ENCODE measurements around the gene SEMA3B. TPM values are rescaled to one million over a fixed set of nuclear protein-coding genes. Genes with fewer than 3 reads are reported as not detected.

The SEMA3B gene
- total RNA-seq, 2 experiments from 2014 or later = 1.9 to 2.0 TPM

DNA sequence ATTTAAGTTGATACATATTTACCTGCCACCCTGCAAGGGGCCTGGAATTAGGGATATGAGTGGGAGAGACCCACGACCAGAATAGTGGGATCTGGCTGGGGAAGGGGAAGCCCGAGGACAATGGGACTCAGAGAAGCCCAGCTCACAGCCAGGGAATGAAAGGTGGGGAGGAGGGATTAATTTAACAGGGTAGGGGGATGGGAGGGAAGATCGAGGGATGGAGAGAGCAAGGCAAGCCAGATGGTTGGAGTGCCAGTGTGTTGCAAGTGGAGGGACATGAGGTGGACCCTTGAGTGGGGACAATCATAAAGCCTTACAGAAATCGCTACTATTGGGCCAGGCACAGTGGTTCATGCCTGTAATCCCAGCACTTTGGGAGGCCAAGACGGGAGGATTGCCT is 37.4 kb upstream of the SEMA3B start:
- ATAC-seq (ENCODE audit: poor library complexity) = no peak
- intact Hi-C loops (cut with DNase I, micrococcal nuclease) = no loop called here
- peaks cover 40% of the 10 kb centered on the region for H3K4me1 ChIP-seq (ENCODE audit: insufficient read depth, low read length)

DNA sequence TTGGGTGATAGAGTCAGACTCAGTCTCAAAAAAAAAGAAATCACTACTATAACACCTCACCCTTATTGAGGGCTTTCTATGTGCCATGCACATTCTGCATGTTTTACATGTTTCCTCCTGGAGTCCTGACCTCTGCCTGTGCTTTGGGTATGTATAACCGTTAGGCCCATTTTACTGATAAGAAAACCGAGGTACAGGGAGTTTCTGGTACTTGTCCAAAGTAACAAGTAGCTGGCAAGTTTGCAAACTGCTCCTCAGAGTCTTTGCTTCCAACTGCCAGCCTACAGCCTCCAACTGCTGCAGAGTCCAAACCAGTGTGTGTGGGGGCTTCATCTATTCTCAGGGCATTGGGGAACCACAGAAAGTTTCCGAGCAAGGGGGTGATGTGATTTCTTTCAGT is 36.6 kb upstream of the SEMA3B start:
- H3K4me3 ChIP-seq (ENCODE audit: low read length) = no peak overlapping the region
- no peaks in the 10 kb centered on the region for H3K9me3 Mint-ChIP-seq
- H3K27me3 ChIP-seq (ENCODE audit: control insufficient read depth in 1 of 2, insufficient read depth in 2 of 2, low read length in 2 of 2) = no peaks in the 10 kb centered on the region
- no peak overlapping the region for H3K27ac ChIP-seq (ENCODE audit: low read depth in 1 of 2, low read length in 2 of 2)
- no peak overlapping the region for H3K4me3 Mint-ChIP-seq
- peaks cover 35% of the 10 kb centered on the region for H3K4me1 Mint-ChIP-seq (ENCODE audit: low read depth)
- ChIA-PET CTCF (interaction anchor here (2.0 kb wide), 1 partner anchor 14 kb away, joined by 6 read pairs; no protein-coding TSS in a partner anchor), POLR2A (no interaction called here)
- intact Hi-C loops (cut with DNase I, micrococcal nuclease) = no loop called here
- no peak for ATAC-seq (ENCODE audit: poor library complexity)
- no peaks in the 10 kb centered on the region for H3K27me3 Mint-ChIP-seq
- no peak for DNase-seq
- TF ChIP-seq, protein P1, sequence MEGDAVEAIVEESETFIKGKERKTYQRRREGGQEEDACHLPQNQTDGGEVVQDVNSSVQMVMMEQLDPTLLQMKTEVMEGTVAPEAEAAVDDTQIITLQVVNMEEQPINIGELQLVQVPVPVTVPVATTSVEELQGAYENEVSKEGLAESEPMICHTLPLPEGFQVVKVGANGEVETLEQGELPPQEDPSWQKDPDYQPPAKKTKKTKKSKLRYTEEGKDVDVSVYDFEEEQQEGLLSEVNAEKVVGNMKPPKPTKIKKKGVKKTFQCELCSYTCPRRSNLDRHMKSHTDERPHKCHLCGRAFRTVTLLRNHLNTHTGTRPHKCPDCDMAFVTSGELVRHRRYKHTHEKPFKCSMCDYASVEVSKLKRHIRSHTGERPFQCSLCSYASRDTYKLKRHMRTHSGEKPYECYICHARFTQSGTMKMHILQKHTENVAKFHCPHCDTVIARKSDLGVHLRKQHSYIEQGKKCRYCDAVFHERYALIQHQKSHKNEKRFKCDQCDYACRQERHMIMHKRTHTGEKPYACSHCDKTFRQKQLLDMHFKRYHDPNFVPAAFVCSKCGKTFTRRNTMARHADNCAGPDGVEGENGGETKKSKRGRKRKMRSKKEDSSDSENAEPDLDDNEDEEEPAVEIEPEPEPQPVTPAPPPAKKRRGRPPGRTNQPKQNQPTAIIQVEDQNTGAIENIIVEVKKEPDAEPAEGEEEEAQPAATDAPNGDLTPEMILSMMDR (IDR thresholded peaks at IDR 0.05) = no peak
- H3K9me3 ChIP-seq (ENCODE audit: control insufficient read depth in 1 of 2, insufficient read depth in 1 of 2, low read length in 2 of 2) = no peaks in the 10 kb centered on the region
- no peaks in the 10 kb centered on the region for H3K36me3 ChIP-seq (ENCODE audit: insufficient read depth, low read length)
- peaks cover 34% of the 10 kb centered on the region for H3K4me1 ChIP-seq (ENCODE audit: insufficient read depth, low read length)
- peaks cover 24% of the 10 kb centered on the region for H3K36me3 Mint-ChIP-seq (ENCODE audit: low read depth)
- no peak overlapping the region for H3K27ac Mint-ChIP-seq

More for the DNA sequence above, 37.4 kb upstream of the SEMA3B start:
- ChIA-PET POLR2A (no interaction called here), CTCF (no interaction called here)
- Mint-ChIP-seq H3K27me3 (no peaks in the 10 kb centered on the region), H3K4me1 (ENCODE audit: low read depth) (peaks cover 38% of the 10 kb centered on the region), H3K4me3 (no peak overlapping the region), H3K9me3 (no peaks in the 10 kb centered on the region), H3K27ac (no peak overlapping the region), H3K36me3 (ENCODE audit: low read depth) (peaks cover 17% of the 10 kb centered on the region)
- TF ChIP-seq, protein P1 (IDR thresholded peaks at IDR 0.05) = no peak
- H3K27ac ChIP-seq (ENCODE audit: low read depth in 1 of 2, low read length in 2 of 2) = no peak overlapping the region
- no peaks in the 10 kb centered on the region for H3K36me3 ChIP-seq (ENCODE audit: insufficient read depth, low read length)
- no peak for DNase-seq
- no peak overlapping the region for H3K4me3 ChIP-seq (ENCODE audit: low read length)
- no peaks in the 10 kb centered on the region for H3K9me3 ChIP-seq (ENCODE audit: control insufficient read depth in 1 of 2, insufficient read depth in 1 of 2, low read length in 2 of 2)
- no peaks in the 10 kb centered on the region for H3K27me3 ChIP-seq (ENCODE audit: control insufficient read depth in 1 of 2, insufficient read depth in 2 of 2, low read length in 2 of 2)

DNA sequence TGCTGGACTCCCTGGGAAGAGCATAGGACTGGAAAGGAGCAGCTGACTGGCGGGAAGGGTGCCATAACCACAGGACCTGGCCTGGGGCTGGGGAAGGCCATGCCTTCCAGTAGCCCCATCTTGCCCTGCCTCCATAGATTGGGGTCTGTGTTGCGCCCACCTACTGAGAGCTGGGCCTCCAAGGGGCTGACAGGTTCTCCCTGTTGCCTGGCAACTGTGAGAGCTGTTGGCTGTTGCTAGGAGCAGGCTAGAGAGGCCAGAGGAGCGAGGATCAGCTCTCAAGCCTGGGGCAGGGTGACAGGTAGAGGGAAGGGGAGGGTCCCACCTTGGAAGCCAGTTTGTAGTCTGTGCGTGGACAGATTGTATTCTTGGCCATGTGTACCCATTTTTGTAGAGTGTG is 35.8 kb upstream of the SEMA3B start:
- CTCF ChIA-PET = interaction anchor here (0.8 to 2.0 kb wide), 2 partner anchors 13 to 114 kb away, joined by 5 to 6 read pairs; no protein-coding TSS in a partner anchor
- ATAC-seq (ENCODE audit: poor library complexity) = no peak
- Histone ChIP-seq H3K27me3 (ENCODE audit: control insufficient read depth in 1 of 2, insufficient read depth in 2 of 2, low read length in 2 of 2) (no peaks in the 10 kb centered on the region), H3K27ac (ENCODE audit: low read depth in 1 of 2, low read length in 2 of 2) (no peak overlapping the region), H3K4me1 (ENCODE audit: insufficient read depth, low read length) (peaks cover 32% of the 10 kb centered on the region), H3K4me3 (ENCODE audit: low read length) (no peak overlapping the region), H3K9me3 (ENCODE audit: control insufficient read depth in 1 of 2, insufficient read depth in 1 of 2, low read length in 2 of 2) (no peaks in the 10 kb centered on the region), H3K36me3 (ENCODE audit: insufficient read depth, low read length) (no peaks in the 10 kb centered on the region)
- H3K27me3 Mint-ChIP-seq = no peaks in the 10 kb centered on the region
- H3K4me3 Mint-ChIP-seq = peak overlapping the region; percentile 63
- TF ChIP-seq, protein P1 (IDR thresholded peaks at IDR 0.05) = no peak
- intact Hi-C loops (cut with DNase I, micrococcal nuclease) = no loop called here
- H3K9me3 Mint-ChIP-seq = no peaks in the 10 kb centered on the region
- peaks cover 25% of the 10 kb centered on the region for H3K36me3 Mint-ChIP-seq (ENCODE audit: low read depth)
- POLR2A ChIA-PET = interaction anchor here (0.9 kb wide), 1 partner anchor 10 kb away, joined by 3 read pairs; no protein-coding TSS in a partner anchor
- no peak for DNase-seq
- H3K4me1 Mint-ChIP-seq (ENCODE audit: low read depth) = peaks cover 33% of the 10 kb centered on the region
- H3K27ac Mint-ChIP-seq = no peak overlapping the region
